22Rv1 (cell line): Measurements from ENCODE around the gene RFK.

ENCODE experiments used
- ZFX ChIP-seq: fragments of 450-650 bp; IDR thresholded peaks from 2 replicates; pipeline ENCODE4 v1.6.1; 2017; ENCODE audit warnings: antibody characterized with exemption, borderline replicate concordance
- TF ChIP-seq, protein P1 (sequence below): fragments of 450-650 bp; IDR thresholded peaks from 2 replicates; pipeline ENCODE4 v1.5.1; 2017; ENCODE audit warnings: mild to moderate bottlenecking

DNA sequence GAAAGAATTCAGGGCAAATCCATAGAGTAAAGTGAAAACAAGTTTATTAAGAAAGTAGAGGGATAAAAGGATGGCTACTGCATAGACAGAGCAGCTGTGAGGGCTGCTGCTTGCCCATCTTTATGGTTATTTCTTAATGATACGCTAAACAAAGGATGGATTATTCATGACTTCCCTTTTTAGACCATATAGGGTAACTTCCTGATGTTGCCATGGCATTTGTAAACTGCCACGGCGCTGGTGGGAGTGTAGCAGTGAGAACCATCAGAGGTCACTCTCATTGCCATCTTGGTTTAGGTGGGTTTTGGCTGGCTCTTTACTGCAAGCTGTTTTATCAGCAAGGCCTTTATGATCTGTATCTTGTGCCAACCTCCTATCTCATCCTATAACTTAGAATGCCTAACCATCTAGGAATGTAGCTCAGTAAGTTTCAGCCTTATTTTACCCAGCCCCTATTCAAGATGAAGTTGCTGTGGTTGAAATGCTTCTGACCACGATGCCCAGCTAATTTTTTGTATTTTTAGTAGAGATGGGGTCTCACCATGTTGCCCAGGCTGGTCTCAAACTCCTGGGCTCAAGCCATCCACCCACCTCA lies 42.1 kb downstream of the RFK start:
- TF ChIP-seq, protein P1, sequence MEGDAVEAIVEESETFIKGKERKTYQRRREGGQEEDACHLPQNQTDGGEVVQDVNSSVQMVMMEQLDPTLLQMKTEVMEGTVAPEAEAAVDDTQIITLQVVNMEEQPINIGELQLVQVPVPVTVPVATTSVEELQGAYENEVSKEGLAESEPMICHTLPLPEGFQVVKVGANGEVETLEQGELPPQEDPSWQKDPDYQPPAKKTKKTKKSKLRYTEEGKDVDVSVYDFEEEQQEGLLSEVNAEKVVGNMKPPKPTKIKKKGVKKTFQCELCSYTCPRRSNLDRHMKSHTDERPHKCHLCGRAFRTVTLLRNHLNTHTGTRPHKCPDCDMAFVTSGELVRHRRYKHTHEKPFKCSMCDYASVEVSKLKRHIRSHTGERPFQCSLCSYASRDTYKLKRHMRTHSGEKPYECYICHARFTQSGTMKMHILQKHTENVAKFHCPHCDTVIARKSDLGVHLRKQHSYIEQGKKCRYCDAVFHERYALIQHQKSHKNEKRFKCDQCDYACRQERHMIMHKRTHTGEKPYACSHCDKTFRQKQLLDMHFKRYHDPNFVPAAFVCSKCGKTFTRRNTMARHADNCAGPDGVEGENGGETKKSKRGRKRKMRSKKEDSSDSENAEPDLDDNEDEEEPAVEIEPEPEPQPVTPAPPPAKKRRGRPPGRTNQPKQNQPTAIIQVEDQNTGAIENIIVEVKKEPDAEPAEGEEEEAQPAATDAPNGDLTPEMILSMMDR: no peak
- no peak for TF ChIP-seq ZFX
